DND-41 (cell line): ENCODE results near the gene PRSS21.
A peak's percentile ranks its signal among the peaks of the same experiment; 100 is the strongest.

ENCODE experiments used
- CTCF ChIP-seq: IDR thresholded peaks from 2 replicates; pipeline ENCODE4 v1.5.1; 2012; ENCODE audit warnings: borderline replicate concordance, low read length, moderate library complexity, mild to moderate bottlenecking; ENCODE audit not compliant: poor library complexity, severe bottlenecking; ENCODE audit errors: extremely low read depth
- EZH2 ChIP-seq: IDR thresholded peaks from 3 replicates; pipeline ENCODE4 v1.6.1; 2012; ENCODE audit warnings: borderline replicate concordance, low read depth, mild to moderate bottlenecking, moderate library complexity, low read length, inconsistent platforms; ENCODE audit not compliant: severe bottlenecking

- TF ChIP-seq CTCF (peak; percentile 97), EZH2 (no peak)
Measured at GRCh38 chr16:2867987-2868789, 51.2 kb downstream of the PRSS21 start.
